Measurements from ENCODE around the gene CCDC85C.

CCDC85C gene

GRCh38 chr14:99522025-99522401 is 82.0 kb downstream of the CCDC85C start:
- TF ChIP-seq CTCF (IDR thresholded peaks at IDR 0.05; ENCODE audit: extremely low read depth, insufficient read depth, missing control alignments) = no peak
- in situ Hi-C loops (cut with MboI; ENCODE audit: low pct_unique_long_range_greater_than_20kb, low sequenced_read_pairs, unreplicated experiment) = no loop called here
- no peak for DNase-seq (ENCODE audit: low spot score)

- no peak for DNase-seq (ENCODE audit: low spot score)
- TF ChIP-seq CTCF (IDR thresholded peaks at IDR 0.05; ENCODE audit: extremely low read depth, insufficient read depth, missing control alignments) = no peak
- in situ Hi-C loops (cut with MboI; ENCODE audit: low pct_unique_long_range_greater_than_20kb, low sequenced_read_pairs, unreplicated experiment) = no loop called here
Observed at GRCh38 chr14:99521176-99522024, 82.6 kb downstream of the CCDC85C start.

- no peak for TF ChIP-seq CTCF (IDR thresholded peaks at IDR 0.05; ENCODE audit: extremely low read depth, insufficient read depth, missing control alignments)
- no peak for DNase-seq (ENCODE audit: low spot score)
- in situ Hi-C loops (cut with MboI; ENCODE audit: low pct_unique_long_range_greater_than_20kb, low sequenced_read_pairs, unreplicated experiment) = no loop called here
Observed at GRCh38 chr14:99520571-99521081, 83.4 kb downstream of the CCDC85C start.

GRCh38 chr14:99519931-99520421 is 84.0 kb downstream of the CCDC85C start:
- in situ Hi-C loops (cut with MboI; ENCODE audit: low pct_unique_long_range_greater_than_20kb, low sequenced_read_pairs, unreplicated experiment) = no loop called here
- DNase-seq (ENCODE audit: low spot score) = no peak
- no peak for TF ChIP-seq CTCF (IDR thresholded peaks at IDR 0.05; ENCODE audit: extremely low read depth, insufficient read depth, missing control alignments)

GRCh38 chr14:99519347-99519881 is 84.6 kb downstream of the CCDC85C start:
- DNase-seq (ENCODE audit: low spot score) = no peak
- in situ Hi-C loops (cut with MboI; ENCODE audit: low pct_unique_long_range_greater_than_20kb, low sequenced_read_pairs, unreplicated experiment) = no loop called here
- no peak for TF ChIP-seq CTCF (IDR thresholded peaks at IDR 0.05; ENCODE audit: extremely low read depth, insufficient read depth, missing control alignments)

GRCh38 chr14:99518441-99519346 is 85.3 kb downstream of the CCDC85C start:
- TF ChIP-seq CTCF (IDR thresholded peaks at IDR 0.05; ENCODE audit: extremely low read depth, insufficient read depth, missing control alignments) = peak; percentile 99
- in situ Hi-C loops (cut with MboI; ENCODE audit: low pct_unique_long_range_greater_than_20kb, low sequenced_read_pairs, unreplicated experiment) = no loop called here
- peak; percentile 91 for DNase-seq (ENCODE audit: low spot score)
